GM04503 (cell line): ENCODE measurements around the gene ATP6V0C.
"Not testable (repeated sequence)": the region's sequence is repeated elsewhere in the genome, so short reads cannot be mapped to it uniquely, and the experiment has no call there.

Experiments used
- DNase-seq: peaks from one replicate; pipeline ENCODE4 v3.0.0-alpha.2; 2012; ENCODE audit warnings: low read depth

Gene ATP6V0C

GRCh38 chr16:2474877-2475412 is 38.8 kb upstream of the ATP6V0C start, which contains the start of gene TBC1D24:
Gene TBC1D24, plus strand, starts transcription at chr16:2475127. Its CDS starts 21,022 bp downstream, at chr16:2496149.
- DNase-seq, result no peak

GRCh38 chr16:2475413-2476344 is 38.1 kb upstream of the ATP6V0C start:
- no peak for DNase-seq

GRCh38 chr16:2476345-2476720 is 37.4 kb upstream of the ATP6V0C start:
- no peak for DNase-seq

GRCh38 chr16:2476741-2477140 is 37.0 kb upstream of the ATP6V0C start:
- no peak for DNase-seq

DNA sequence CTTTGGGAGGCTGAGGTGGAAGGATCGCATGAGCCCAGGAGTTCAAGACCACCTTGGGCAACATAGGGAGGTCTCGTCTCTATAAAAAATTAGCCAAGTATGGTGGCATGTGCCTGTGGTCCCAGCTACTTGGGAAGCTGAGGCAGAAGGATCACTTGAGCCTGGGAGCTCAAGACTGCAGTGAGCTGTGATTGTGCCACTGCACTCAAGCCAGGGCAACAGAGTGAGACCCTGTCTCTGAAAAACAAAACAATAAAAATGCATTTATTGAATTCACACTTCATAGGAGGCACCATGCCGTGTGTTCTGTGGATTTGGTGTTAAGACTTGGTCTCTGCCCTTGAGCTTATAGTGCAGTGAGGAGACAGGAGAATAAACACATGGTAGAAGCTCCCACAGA is 36.4 kb upstream of the ATP6V0C start:
- DNase-seq, result no peak

DNA sequence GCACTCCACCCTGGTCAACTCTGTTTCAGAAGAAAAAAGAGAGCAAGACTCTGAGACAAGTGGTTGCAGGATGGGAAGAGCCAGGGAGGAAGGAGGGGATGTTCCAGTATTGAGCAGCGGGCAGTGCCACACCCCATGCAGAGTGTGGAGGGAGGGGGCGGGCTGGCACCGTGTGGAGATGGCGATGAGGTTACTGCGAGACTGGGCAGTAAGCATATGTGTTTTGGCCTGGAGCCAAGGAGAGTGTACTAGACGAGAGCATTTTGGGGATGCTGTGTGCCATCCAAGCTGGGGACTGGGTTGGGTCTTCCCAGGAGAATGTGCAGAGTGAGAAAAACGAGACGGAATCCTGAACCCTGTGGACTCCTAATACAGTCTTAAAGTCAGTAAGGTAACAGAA is 35.5 kb upstream of the ATP6V0C start:
- no peak for DNase-seq

- not testable (repeated sequence) for DNase-seq
Observed at GRCh38 chr16:2479996-2480395, 33.8 kb upstream of the ATP6V0C start.

DNA sequence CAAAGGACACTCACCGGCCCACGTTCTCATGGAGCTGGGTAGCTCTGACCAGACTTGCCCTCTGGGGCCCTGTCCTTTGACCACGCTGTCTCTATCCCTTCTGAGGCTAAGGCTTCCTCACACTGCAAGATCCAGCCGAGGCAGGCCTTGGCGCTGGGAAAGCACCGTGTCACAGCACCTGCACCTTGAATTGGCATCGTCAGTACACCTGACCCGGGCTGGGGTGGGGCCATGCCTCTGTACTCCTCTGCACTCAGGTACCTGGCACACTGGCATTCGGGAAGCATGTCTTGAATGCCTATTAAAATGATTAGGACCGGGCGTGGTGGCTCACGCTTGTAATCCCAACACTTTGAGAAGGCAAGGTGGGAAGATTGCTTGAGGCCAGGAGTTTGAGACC is 32.8 kb upstream of the ATP6V0C start:
- DNase-seq, result no peak

DNA sequence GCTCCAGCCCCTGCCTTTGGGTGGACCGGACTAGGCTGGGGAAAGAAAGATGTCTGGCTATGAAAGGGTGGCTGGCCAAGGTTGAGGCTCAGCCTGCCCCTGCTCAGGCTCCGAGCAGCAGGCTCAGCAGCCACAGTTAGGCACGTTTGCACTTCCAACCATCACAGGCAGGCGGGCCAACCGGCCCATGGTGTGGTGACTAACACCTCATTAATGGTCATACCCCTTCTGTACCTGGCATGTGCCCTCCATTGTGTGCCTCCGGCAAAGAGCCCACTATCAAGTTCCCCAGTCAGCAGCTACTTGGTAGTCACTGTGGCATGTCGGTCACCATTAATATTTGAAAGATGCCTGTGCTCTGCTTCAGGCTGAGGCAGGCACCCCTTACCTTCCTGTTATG is 32.1 kb upstream of the ATP6V0C start:
- DNase-seq, result no peak

GRCh38 chr16:2482249-2482648 is 31.5 kb upstream of the ATP6V0C start:
- no peak for DNase-seq

- no peak for DNase-seq
Observed at GRCh38 chr16:2482708-2483534, 30.8 kb upstream of the ATP6V0C start.

DNA sequence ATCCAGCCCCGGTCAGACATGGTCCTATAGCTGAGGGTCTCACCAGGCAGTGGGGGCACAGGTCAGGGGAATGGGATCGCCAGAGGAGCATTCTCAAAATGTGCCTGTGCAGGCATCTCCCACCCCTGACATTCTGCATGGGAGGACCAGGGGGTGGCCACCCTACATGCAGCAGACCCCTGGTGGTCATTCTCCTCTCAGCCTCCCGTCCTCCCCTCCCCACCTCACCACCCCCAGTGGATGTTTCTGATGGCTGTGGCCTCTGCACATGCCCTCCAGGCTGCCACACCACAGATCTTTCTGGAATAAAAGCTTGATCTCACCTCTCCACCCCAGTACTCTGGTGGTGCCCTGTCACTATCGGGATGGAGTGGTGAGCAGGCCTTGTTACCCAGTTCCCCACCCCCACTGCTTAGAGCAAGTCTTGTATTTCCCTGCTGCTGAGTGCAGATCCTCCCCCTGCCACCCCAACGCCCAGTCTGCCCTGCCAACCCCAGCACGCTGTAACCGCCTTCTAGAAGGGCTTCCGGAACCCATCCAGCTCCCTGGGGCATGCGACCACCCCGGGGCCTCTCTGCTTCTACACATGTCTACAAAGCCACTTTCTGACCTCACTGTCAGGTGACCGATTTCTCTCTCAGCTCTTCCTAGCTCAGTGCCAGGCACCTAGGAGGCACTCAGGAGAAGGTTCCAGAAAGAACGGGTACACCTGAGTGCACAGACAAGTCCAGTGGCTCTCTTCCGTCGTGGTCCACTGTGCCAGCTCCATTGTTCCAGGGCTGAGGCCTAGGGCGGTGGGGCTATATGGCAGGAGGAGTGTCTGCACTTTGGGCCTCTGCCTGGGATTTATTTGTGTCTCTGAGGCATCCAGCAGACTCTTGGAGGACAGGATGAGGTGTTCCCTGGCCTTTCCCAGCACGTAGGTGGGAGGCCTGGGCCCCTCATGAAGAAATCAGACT is 29.5 kb upstream of the ATP6V0C start:
- no peak for DNase-seq

DNA sequence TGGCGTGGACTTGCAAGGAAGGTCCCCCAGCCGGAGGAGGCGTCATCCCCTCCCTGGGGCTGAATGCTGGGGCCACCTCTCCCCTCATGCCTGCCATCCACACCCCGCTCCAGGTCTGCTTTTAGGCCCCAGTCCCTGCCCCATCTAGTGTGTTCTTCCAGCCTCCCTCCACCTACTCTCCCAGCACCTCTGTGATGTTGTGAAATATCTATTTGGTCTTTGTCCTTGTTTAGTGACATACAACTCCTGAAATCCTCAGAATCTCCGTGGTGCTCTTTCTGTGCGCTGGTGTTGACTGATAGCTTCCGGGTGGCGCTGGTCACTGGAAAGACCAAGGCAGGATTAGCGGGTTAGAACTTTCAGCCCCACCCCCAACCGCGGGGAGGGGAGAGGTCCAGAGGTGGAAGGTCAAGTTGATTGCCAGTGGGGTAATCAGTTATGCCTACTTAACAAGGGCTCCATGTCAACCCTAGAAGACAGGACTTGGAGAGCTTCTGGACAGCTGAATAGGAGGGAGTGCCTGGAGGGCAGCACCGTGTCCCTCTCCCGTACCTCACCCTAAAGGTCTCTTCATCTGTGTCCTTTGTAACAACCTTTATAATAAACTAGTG is 28.7 kb upstream of the ATP6V0C start:
- no peak for DNase-seq

DNA sequence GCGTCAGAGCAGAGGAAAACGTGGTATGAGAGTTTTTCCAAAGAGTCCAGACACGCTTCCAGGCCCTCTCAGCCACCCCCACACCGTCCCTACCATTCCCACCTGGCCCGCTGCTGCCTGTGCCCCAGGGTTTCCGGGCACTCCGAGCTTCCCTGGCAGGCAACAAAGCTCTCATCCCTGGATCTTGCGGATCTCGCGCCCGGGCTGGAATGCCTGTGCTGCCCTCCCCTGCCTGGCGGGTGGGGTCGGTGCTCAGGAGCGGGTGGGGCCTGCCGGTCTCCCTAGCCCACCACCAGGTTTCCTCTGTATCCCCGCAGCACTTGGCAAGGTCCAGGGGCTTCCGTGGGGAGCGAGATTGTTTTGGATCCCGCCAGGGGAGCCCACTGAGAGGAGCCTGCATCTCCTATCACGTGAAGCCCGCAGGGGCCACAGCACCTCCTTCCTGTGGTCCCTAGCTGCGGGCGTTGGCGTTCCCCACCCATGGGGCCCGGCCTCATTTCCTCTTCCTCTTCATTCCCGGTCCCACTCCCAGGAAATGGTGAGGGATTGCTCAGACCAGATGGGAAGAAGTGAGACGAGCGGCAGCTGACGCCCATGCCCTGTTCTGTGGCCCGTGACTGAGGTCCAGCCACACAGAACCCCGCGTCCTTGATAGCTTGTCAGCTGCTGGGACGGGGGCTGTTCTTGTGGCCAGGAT is 27.8 kb upstream of the ATP6V0C start:
- no peak for DNase-seq

DNA sequence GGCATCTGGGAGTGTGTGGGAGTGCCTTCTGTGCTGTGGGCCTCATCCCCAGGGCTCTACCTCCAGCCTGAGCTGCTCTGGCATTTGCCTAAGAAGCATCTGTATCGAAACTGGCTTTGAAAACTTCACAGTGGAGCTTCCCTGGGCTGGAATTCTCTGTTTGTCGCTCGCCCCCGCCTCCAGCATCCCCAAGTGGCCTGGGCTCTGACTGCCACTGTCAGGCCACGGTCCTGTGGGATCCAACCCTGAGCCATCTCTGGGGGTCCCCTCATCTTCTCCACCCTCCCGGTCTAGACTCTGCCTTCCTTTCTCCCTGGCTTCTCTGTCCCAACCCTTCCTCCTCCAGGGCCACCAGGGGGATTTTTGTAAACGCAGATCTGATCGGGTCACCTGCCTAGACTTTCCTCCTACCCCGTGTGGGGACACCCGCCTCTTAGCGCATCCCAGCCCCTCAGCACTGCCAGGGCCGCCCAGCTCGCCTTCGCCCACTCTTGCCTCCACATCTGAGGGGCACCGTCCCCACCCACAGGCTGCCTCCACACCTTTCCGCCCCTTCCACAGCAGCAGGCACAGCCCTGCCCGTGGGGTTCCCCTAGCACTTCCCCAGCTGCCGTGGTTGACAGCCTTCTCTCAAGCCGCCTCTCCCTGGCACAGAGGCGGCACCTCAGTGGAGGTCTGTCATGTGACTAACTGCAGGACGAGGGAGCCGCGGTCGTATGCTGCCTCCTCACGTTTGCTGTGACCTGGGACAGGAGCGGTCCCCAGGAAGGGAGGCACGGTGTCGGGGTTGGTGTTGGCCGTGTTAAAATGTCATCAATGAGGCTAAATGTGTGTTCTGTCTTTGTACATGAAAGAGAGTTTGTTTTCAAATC is 26.9 kb upstream of the ATP6V0C start:
- no peak for DNase-seq

- DNase-seq, result no peak
Observed at GRCh38 chr16:2487517-2487842, 26.3 kb upstream of the ATP6V0C start.

- no peak for DNase-seq
Observed at GRCh38 chr16:2487903-2488531, 25.7 kb upstream of the ATP6V0C start.

DNA sequence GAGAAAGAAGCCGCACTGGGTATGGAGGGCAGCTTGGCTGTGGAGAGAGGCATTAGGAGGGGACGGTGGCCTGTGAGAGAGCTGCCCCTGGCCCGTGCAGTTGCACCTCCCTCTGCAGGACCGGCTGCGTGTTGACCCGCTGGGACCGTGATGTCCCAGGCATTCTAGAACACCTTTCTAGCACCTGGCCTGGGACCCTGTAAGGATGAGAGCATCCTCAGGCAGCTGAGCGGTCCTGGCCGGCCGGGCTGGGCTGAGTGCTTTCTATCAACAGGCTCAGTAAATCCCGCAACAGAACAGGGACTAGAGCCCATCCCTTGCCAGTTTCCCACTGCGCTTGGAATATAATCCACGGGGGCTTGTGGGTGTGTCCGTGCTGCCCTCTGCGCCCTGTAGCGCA is 24.2 kb upstream of the ATP6V0C start:
- DNase-seq, result no peak
